Endothelial cell of hepatic sinusoid (primary cell): ENCODE results near the gene ERC2.

Experiments
- in situ Hi-C: cut with HindIII; loops from 2 replicates; pipeline ENCODE4 v1.10.0; 2017; ENCODE audit warnings: low sequenced_read_pairs

The ERC2 gene

DNA sequence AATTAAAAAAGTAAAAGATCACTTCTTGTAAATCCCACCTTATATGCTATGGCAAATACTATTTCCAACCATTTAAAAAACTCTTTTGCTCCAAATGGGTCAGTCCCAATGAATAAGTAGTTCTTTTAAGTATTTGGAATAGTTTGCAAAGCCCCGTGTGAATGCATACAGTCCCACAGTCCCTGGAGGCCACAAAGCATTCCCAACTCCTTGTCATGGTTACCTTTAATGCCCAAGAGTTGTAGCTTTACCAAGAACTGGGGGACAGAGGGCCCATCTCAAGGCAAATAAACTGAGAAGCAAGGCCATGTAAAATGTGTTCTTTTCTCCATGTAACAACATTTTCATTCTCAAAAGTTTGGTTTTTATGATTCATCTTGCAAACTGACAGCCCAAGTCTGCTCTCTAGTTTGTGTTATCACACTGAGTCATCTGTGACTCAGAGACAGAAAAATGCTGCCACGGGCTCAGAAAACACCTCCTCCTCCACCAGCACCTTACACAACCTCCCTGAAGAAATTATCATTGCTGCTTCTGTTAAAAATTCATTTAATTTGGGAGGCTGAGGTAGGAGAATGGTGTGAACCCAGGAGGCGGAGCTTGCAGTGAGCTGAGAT lies 336.2 kb downstream of the ERC2 start:
- in situ Hi-C loops: no loop called here

GRCh38 chr3:56130036-56130435 lies 338.2 kb downstream of the ERC2 start:
- in situ Hi-C loops: no loop called here

DNA sequence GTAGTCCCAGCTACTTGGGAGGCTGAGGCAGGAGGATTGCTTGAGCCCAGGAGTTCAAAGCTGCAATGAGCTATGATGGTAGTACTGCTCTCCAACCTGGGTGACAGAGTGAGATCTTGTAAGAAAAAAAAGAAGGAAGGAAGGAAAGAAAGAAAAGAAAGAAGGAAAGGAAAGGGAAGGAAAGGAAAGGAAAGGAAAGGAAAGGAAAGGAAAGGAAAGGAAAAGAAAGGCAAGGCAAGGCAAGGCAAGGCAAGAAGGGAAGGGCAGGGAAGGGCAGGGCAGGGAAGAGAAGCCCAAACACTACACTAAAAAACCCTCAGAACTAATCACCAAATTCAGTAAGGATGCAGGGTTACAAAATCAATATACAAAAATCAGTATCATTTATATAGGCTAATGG lies 341.6 kb downstream of the ERC2 start:
- in situ Hi-C loops: loop anchor here (5.0 kb wide), 1 partner anchor 61 kb away; no protein-coding TSS in a partner anchor

DNA sequence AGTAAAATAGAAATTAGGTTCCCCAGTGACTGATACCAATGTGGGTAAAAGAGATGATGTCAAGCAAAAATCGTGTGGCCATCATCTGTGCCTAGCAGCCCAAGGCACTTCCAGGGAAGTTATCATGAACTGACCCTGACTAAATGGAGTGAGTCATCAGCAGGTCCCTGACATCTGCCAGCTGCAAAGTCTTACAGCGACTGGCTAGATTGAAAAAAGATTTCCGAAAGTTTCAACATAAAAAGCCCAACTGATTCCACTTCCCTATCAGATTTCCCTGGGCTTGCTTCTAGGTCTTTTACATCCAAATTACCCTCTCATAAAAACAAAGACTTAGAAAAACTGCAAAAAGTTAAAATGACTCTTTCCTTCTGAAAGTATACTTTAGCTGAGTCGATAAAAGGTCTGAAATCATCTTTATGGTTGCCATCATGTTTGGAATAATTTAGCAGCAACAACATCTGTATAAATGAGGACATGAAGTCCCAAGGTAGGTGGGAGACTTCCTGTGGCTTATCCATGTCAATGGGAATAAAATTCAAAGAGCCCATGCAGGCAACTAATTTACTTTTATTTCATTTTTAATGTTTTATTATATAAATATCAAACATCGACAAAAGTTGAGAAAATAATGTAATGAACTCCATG lies 342.8 kb downstream of the ERC2 start:
- in situ Hi-C loops: loop anchor here (5.0 kb wide), 1 partner anchor 62 kb away; no protein-coding TSS in a partner anchor

- in situ Hi-C loops: no loop called here
Measured at GRCh38 chr3:56124546-56124945, 343.7 kb downstream of the ERC2 start.

- in situ Hi-C loops: no loop called here
Measured at GRCh38 chr3:56123487-56123886, 344.8 kb downstream of the ERC2 start.

DNA sequence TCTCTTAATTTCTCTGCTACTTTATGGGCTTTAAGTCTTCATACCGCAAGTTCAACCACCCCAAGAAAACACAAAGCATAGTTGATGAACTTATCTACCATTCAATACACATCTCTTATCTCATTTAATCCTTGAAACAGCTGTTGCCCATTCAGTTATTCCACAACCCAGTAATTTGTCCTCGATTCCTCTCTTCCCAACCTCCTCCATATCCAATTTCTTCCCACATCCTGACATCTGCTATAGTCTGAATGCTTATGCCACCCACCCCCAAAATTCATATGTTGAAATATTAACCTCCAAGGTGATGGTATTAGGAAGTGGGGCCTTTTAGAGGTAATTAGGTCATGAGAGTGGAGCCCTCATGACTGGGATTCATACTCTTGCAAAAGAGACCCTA lies 345.4 kb downstream of the ERC2 start:
- in situ Hi-C loops: no loop called here

DNA sequence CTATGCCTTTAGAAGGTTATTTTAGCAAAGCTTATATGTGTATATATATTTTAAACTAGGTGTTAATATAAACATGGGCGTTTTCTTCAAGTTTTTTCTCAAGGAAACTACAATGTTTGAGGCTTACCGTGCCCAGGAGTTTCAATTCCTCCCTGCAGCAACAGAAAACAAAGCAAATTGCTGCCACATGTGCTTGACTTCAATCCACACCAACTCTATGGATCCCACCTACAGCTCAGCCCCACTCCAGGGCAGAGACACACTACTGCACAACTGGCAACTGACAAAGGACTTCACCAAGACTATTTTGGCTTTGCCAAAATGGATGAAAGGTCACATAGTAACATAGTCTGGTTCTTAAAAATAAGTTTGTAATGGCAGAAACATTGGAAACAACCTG lies 346.6 kb downstream of the ERC2 start:
- in situ Hi-C loops: no loop called here

GRCh38 chr3:56119575-56120349 lies 348.5 kb downstream of the ERC2 start:
- in situ Hi-C loops: no loop called here

GRCh38 chr3:56118968-56119367 lies 349.3 kb downstream of the ERC2 start:
- in situ Hi-C loops: no loop called here

- in situ Hi-C loops: no loop called here
Measured at GRCh38 chr3:56115698-56116097, 352.6 kb downstream of the ERC2 start.

DNA sequence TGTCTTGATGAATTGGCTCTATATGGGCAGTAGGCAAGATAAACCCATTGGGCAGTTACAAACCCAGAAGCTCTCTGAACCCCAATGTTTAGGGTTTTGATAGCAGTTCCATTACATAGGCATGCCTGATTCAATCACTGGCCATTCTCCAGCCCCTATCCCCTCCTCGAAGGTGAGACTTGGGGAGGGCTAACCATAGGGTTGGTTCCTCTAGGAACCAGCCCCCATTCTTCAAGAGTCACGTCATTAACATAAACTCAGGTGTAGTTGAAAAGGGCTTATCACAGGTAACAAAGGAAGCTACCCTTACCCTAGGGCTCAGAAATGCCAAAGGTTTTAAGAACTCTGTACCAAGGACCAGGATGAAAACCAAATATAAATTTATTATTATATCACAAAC lies 353.1 kb downstream of the ERC2 start:
- in situ Hi-C loops: no loop called here

DNA sequence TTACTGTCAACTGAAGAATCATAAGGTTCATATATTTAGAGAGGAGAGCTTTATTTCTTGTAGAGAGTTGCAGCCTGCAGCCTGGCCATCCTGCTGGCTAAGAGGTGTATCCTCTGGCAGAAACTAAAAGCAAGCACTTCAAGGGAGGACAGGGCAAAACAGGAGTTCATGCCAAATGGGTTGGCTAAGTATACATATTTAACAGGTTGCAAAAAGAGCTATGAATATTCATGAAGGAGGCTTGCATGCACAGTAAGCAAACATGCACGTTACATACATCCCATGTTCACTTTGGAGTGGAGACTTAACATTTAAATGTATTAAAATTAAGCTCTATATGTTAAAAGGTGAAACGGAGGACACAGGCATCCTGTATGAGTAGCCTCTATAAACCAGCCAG lies 354.4 kb downstream of the ERC2 start:
- in situ Hi-C loops: no loop called here

GRCh38 chr3:56113231-56113630 lies 355.0 kb downstream of the ERC2 start:
- in situ Hi-C loops: no loop called here

- in situ Hi-C loops: no loop called here
Measured at GRCh38 chr3:56111606-56112304, 356.5 kb downstream of the ERC2 start.

- in situ Hi-C loops: no loop called here
Measured at GRCh38 chr3:56110886-56111285, 357.4 kb downstream of the ERC2 start.

- in situ Hi-C loops: no loop called here
Measured at GRCh38 chr3:56107157-56107556, 361.1 kb downstream of the ERC2 start.

GRCh38 chr3:56102032-56102431 lies 366.2 kb downstream of the ERC2 start:
- in situ Hi-C loops: no loop called here

GRCh38 chr3:56101576-56101975 lies 366.7 kb downstream of the ERC2 start:
- in situ Hi-C loops: no loop called here

DNA sequence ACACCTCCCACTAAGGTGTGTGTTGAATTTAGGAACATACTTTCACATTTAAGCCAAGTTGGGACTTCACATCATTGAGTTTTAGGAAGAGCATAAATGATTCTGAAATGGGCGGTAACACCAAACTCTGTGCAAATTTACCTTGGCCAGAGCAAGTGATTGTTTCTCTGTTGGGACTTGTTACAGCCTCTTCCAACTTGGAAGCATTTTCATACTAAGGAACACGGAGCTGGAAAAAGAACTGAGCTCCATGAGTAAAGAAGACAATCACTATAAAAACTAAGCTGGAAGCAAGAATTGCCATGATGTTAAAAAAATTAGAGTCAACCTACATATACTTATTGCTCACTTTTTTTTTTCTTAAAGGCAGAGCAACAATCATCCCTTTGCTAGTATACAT lies 371.3 kb downstream of the ERC2 start:
- in situ Hi-C loops: no loop called here

DNA sequence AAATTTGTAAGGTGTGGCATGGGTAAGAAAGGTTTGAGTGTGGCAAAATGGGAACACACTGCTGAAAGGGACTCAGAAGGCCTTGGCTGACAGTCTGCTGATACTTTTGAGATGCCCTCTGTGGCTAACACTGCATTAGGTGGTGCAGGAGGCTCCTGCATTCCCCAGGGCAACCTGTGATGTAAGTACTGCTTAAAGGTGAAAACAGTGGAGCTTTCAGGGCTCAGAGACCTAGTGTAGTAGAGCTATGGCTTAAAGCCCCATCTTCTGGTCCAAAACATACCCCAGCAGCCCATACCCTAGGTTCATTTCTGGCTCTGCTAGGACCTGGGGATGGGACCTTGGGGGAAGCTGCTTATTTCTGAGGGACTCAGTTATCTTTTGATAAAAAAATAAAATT lies 374.1 kb downstream of the ERC2 start:
- in situ Hi-C loops: no loop called here
